Lung (tissue), 12 donors: ENCODE data around the gene DOCK3. TPM values are rescaled to one million over a fixed set of nuclear protein-coding genes. Genes with fewer than 3 reads are reported as not detected.
"Not testable (repeated sequence)": the region's sequence is repeated elsewhere in the genome, so short reads cannot be mapped to it uniquely, and the experiment has no call there.

ENCODE experiments used
- ATAC-seq: fragments of 200-7000 bp; cut with Tn5 transposase; one replicate; pipeline ENCODE4 v1.9.1; 2020; ENCODE audit warnings: moderate number of reproducible peaks; ENCODE audit not compliant: insufficient read depth, low FRiP score
- DNase-seq, 3 donors: peaks; one replicate each; pipeline ENCODE4 v3.0.0-alpha.2; 2013 to 2017
- H3K27ac ChIP-seq, 2 donors: one replicate each; pipeline ENCODE4 v1.5.1; 2013; ENCODE audit warnings: mild to moderate bottlenecking in 2 of 2, moderate library complexity in 2 of 2, control low read depth in 1 of 2, inconsistent platforms in 1 of 2, low read depth in 1 of 2, low read length in 1 of 2
- H3K27me3 ChIP-seq, 3 donors: one replicate each; pipeline ENCODE4 v1.5.1; 2013; ENCODE audit warnings: low read length in 2 of 3; ENCODE audit not compliant: control insufficient read depth in 3 of 3, insufficient read depth in 3 of 3
- H3K36me3 ChIP-seq, 4 donors: one replicate each; pipeline ENCODE4 v1.5.1; 2013; ENCODE audit warnings: low read length in 4 of 4, mild to moderate bottlenecking in 1 of 4, moderate library complexity in 1 of 4; ENCODE audit not compliant: control insufficient read depth in 4 of 4, insufficient read depth in 4 of 4
- H3K4me1 ChIP-seq, 5 donors: one replicate each; pipeline ENCODE4 v1.5.1; 2013; ENCODE audit warnings: low read length in 5 of 5, mild to moderate bottlenecking in 2 of 5, moderate library complexity in 1 of 5; ENCODE audit not compliant: control insufficient read depth in 5 of 5, insufficient read depth in 5 of 5
- H3K4me3 ChIP-seq: one replicate; pipeline ENCODE4 v1.5.1; 2013; ENCODE audit warnings: mild to moderate bottlenecking, control low read depth, moderate library complexity
- H3K9ac ChIP-seq, 2 donors: one replicate each; pipeline ENCODE4 v1.5.1; 2013; ENCODE audit warnings: low read length in 2 of 2, control low read depth in 1 of 2; ENCODE audit not compliant: insufficient read depth in 1 of 2
- H3K9me3 ChIP-seq, 4 donors: one replicate each; pipeline ENCODE4 v1.5.1; 2013; ENCODE audit warnings: low read length in 3 of 4, mild to moderate bottlenecking in 1 of 4, moderate library complexity in 1 of 4; ENCODE audit not compliant: control insufficient read depth in 4 of 4, insufficient read depth in 3 of 4
- WGBS, 2 donors: extraction: QIAGEN DNeasy Blood & Tissue Kit; methylation state at CpG; one replicate each; pipeline ENCODE4 v1.1.7; 2013; 5-methylcytosine and 5-hydroxymethylcytosine counted together
- polyA plus RNA-seq, 2 donors: library from polyadenylated mRNA; stranded (reverse); fragments of 200-250 nt; gene quantifications; one replicate each; pipeline ENCODE4 v1.2.1, GENCODE V29; 2013
- total RNA-seq, 2 donors: library from RNA; depleted of rRNA in 1 of 2; stranded (reverse); fragments of >200 nt in 1 of 2; gene quantifications; one replicate each; pipeline ENCODE4 v1.2.1, GENCODE V29; 2014 to 2021
- TF ChIP-seq, protein P1 (sequence below): IDR thresholded peaks from 2 replicates; pipeline ENCODE4 v1.5.1; 2012; ENCODE audit warnings: mild to moderate bottlenecking; ENCODE audit errors: control extremely low read depth, extremely low read depth
- donor health status: control.
- donor health status: control.
- donor health status: Bipolar disorder and iron deficiency.
- donor health status: healthy.
- donor health status: DM: yes; HTN: yes; CAD: no.

Gene DOCK3
- total and polyA plus RNA-seq, 4 donors = 0.06 to 1.4 (median 0.34) TPM

DNA sequence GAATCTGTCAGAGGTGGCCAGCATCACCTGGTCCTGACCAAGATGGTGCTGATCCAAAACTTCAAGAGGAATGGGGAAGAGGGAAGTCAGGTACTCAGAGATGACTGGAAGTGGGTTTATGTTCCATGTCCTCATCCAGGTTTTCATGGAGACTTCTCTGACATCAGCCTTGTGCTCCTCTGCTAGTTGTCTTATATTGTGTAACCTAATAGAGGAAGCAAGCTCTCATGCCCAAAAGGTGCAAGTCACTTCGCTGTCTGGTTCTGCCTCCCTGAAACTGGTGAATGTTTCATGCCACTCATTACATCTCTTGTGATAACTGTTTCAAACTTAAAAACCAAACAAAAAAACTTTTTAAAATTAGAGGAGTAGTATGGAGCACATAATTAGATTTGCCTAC is 583.1 kb downstream of the DOCK3 start:
- Histone ChIP-seq H3K36me3 (no peaks in the 10 kb centered on the region), H3K9me3 (no peaks in the 10 kb centered on the region), H3K4me1 (no peaks in the 10 kb centered on the region), H3K9ac (no peak overlapping the region), H3K27me3 (no peaks in the 10 kb centered on the region), H3K27ac (no peak overlapping the region), H3K4me3 (no peak overlapping the region)
- WGBS, 2 donors = 29 to 69% methylated on average over 1 of the region's 1 CpG
- no peak for DNase-seq
- TF ChIP-seq, protein P1, sequence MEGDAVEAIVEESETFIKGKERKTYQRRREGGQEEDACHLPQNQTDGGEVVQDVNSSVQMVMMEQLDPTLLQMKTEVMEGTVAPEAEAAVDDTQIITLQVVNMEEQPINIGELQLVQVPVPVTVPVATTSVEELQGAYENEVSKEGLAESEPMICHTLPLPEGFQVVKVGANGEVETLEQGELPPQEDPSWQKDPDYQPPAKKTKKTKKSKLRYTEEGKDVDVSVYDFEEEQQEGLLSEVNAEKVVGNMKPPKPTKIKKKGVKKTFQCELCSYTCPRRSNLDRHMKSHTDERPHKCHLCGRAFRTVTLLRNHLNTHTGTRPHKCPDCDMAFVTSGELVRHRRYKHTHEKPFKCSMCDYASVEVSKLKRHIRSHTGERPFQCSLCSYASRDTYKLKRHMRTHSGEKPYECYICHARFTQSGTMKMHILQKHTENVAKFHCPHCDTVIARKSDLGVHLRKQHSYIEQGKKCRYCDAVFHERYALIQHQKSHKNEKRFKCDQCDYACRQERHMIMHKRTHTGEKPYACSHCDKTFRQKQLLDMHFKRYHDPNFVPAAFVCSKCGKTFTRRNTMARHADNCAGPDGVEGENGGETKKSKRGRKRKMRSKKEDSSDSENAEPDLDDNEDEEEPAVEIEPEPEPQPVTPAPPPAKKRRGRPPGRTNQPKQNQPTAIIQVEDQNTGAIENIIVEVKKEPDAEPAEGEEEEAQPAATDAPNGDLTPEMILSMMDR = no peak
- ATAC-seq = no peak

GRCh38 chr3:51264166-51264565 is 589.4 kb downstream of the DOCK3 start:
- H3K36me3 ChIP-seq, H3K27ac ChIP-seq, H3K9ac ChIP-seq, ATAC-seq, H3K27me3 ChIP-seq, DNase-seq, H3K4me1 ChIP-seq, H3K9me3 ChIP-seq, H3K4me3 ChIP-seq: not testable (repeated sequence)
- WGBS, 2 donors = 85 to 96% methylated on average over 4 of the region's 4 CpGs

- H3K36me3 ChIP-seq = no peaks in the 10 kb centered on the region
- H3K4me1 ChIP-seq = no peaks in the 10 kb centered on the region
- DNase-seq (no peak), ATAC-seq (no peak)
- H3K9me3 ChIP-seq = no peaks in the 10 kb centered on the region
- H3K27ac ChIP-seq = no peak overlapping the region
- H3K9ac ChIP-seq = no peak overlapping the region
- TF ChIP-seq, protein P1 = no peak
- no peaks in the 10 kb centered on the region for H3K27me3 ChIP-seq
- H3K4me3 ChIP-seq = no peak overlapping the region
Measured at GRCh38 chr3:51268132-51268531, 593.4 kb downstream of the DOCK3 start.

GRCh38 chr3:51269466-51269865 is 594.7 kb downstream of the DOCK3 start:
- H3K4me3 ChIP-seq = no peak overlapping the region
- no peak for ATAC-seq
- TF ChIP-seq, protein P1 = no peak
- H3K27me3 ChIP-seq = no peaks in the 10 kb centered on the region
- H3K9me3 ChIP-seq = no peaks in the 10 kb centered on the region
- no peak overlapping the region for H3K27ac ChIP-seq
- DNase-seq = no peak
- H3K9ac ChIP-seq = no peak overlapping the region
- no peaks in the 10 kb centered on the region for H3K36me3 ChIP-seq
- H3K4me1 ChIP-seq = no peaks in the 10 kb centered on the region
